ENCODE measurements around the gene PPM1M. TPM values are rescaled to one million over a fixed set of nuclear protein-coding genes. Genes with fewer than 3 reads are reported as not detected.

Gene PPM1M
- total RNA-seq, 2 experiments from 2014 or later: 70.2 to 75.3 TPM

DNA sequence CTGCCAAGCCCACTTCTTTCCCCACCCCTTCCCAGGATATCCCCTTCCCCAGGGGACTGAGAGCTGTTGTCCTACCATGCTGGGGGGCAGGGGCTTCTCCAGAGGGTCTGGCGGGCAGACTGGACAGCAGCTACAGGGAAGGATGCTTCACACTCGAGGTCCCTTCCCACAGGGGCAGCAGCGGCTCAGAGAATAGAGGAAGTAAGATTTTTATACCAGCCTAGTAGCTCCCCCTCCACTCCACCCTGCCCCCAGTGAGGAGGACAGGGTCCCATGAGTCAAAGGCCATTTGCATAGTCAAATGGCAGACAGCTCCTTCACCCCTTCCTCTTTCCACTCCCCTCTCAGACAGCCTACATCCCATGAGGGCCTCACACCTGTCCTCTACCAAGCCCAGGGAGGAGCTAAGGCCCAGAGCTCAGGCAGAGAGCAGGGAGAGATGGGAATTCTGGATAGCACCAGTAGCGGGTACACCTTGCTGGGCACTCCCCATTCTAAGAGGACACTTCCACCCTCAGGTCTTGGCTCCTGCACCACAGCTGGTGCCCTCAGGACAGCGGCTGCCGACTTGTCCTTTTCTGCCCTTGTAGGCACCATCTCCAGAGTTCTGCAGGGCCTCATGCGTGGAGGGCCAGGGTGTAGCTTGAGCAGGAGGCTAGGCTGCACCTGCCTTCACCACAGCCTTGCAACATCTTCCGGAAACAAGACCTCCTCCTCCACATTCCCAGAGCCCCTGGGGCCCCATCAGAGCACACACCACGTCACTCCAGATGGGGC, 19.9 kb upstream of the PPM1M start, which contains the start of gene TLR9:
Gene TLR9 (minus strand): TSS at position 194 of the 777 bp plus-strand sequence. CDS start 116 bp downstream, at position 78.
- POLR2A ChIA-PET: interaction anchor here (0.5 to 1.2 kb wide), 5 partner anchors 12 to 159 kb away, joined by 3 to 4 read pairs (median 3); partner anchors contain the start of genes TWF2 and WDR82
- CTCF ChIA-PET: interaction anchor here (0.8 to 2.7 kb wide), 6 partner anchors 9 to 158 kb away, joined by 3 to 8 read pairs (median 3); no protein-coding TSS in a partner anchor

- ChIA-PET POLR2A (interaction anchor here (0.7 to 1.2 kb wide), 3 partner anchors 11 to 12 kb away, joined by 4 to 8 read pairs (median 4); partner anchors contain the start of gene TWF2), CTCF (interaction anchor here (0.9 to 1.2 kb wide), 2 partner anchors 53 to 158 kb away, joined by 3 read pairs; no protein-coding TSS in a partner anchor)
These were observed 19.2 kb upstream of the PPM1M start for GRCh38 chr3:52226229-52226817.

DNA sequence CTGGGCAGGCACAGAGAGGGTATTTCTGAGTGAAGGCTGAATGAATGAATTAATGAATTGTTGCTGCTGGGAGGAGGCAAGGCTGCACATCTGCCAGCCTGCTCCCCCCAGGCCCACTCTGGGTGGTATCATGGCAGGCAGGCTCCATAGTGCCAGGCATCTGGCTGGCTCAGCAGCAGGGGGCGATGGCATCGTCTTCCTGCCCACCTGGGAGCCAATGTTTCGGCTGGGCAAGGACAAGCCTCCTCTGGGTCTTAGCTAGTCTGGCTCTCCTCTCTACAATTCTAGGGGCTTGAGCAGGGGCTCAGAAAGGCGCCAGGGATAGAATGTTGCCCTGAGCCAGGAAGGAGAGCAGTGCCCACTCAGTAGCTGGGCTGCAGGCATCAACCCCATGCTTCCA, 18.4 kb upstream of the PPM1M start:
- ChIA-PET POLR2A (interaction anchor here (1.3 kb wide), 1 partner anchor 9 kb away, joined by 3 read pairs; no protein-coding TSS in a partner anchor), CTCF (interaction anchor here (1.0 to 1.1 kb wide), 2 partner anchors 38 to 51 kb away, joined by 3 read pairs; partner anchors contain the start of gene WDR82)

- ChIA-PET POLR2A (interaction anchor here (1.3 kb wide), 1 partner anchor 9 kb away, joined by 3 read pairs; no protein-coding TSS in a partner anchor), CTCF (interaction anchor here (1.0 to 1.1 kb wide), 2 partner anchors 37 to 51 kb away, joined by 3 read pairs; partner anchors contain the start of gene WDR82)
These were observed 17.8 kb upstream of the PPM1M start for GRCh38 chr3:52227766-52228165.

DNA sequence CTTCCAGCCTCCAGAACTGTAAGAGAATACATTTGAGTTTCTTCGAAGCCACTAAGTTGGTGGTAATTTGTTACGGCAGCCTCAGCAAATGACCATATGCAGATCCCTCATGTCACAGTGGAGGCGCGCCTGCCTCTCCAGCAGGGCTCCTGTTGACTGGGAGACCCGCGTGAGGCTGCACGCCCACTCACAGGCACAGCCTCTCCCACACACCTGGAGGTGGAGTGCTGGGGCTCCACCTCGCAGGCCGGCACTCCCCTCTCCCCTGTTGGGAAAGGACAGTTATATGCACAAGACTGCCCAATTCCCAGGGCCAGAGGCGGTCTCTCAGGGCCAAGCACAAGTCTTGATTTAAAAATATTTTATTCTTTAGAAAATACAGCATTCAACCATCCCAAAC, 17.3 kb upstream of the PPM1M start:
- ChIA-PET CTCF (interaction anchor here (0.6 to 5.0 kb wide), 4 partner anchors 8 to 111 kb away, joined by 3 to 56 read pairs (median 6); partner anchors contain the start of gene WDR82), POLR2A (no interaction called here)

DNA sequence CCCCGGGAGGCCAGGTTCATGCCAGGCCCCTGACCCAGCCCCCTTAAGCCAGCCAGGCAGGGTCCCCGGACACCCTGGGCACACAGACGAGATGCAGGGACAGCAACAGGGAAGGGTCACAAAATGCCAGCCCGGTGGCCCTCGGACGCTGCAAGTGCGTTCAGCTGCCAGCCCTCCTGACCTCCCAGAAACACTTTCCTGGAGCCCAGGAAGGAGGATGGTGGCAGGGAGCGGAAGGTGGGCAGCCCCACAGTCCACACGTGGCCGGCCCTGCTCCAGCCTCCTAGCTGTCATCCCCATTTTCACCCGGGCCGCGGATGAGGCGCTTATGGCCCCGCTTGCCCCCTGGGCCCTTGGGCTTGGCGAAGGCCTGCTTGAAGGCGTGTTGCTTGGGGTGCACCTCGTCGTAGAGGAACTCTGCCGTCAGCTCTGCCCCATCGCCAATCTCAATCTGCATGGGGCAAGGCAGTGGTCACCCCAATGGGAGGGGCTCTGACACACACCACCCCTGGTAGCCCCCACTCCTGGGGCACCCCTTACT, 16.7 kb upstream of the PPM1M start:
- ChIA-PET CTCF (interaction anchor here (0.6 to 5.0 kb wide), 4 partner anchors 8 to 111 kb away, joined by 4 to 56 read pairs (median 24); partner anchors contain the start of gene WDR82), POLR2A (no interaction called here)

- POLR2A ChIA-PET: interaction anchor here (2.4 kb wide), 1 partner anchor 50 kb away, joined by 8 read pairs; the partner anchor contains the start of gene WDR82
These were observed 15.9 kb upstream of the PPM1M start for GRCh38 chr3:52229656-52230055.

GRCh38 chr3:52230461-52230860, 15.1 kb upstream of the PPM1M start:
- CTCF ChIA-PET: interaction anchor here (0.8 to 5.0 kb wide), 10 partner anchors 8 to 109 kb away, joined by 3 to 56 read pairs (median 4); partner anchors contain the start of genes DNAH1, TWF2 and WDR82
- POLR2A ChIA-PET: interaction anchor here (0.8 to 2.4 kb wide), 3 partner anchors 9 to 49 kb away, joined by 3 to 8 read pairs (median 5); partner anchors contain the start of gene WDR82

More at GRCh38 chr3:52229656-52230055, 15.9 kb upstream of the PPM1M start:
- CTCF ChIA-PET: interaction anchor here (2.0 to 5.0 kb wide), 4 partner anchors 9 to 110 kb away, joined by 9 to 56 read pairs (median 32); partner anchors contain the start of gene WDR82

GRCh38 chr3:52230889-52231499, 14.6 kb upstream of the PPM1M start:
- ChIA-PET POLR2A (interaction anchor here (0.6 to 2.4 kb wide), 9 partner anchors 8 to 57 kb away, joined by 3 to 11 read pairs (median 4); partner anchors contain the start of genes GLYCTK and WDR82), CTCF (interaction anchor here (0.7 to 5.0 kb wide), 27 partner anchors 8 to 226 kb away, joined by 3 to 56 read pairs (median 4); partner anchors contain the start of genes DNAH1, GLYCTK, TWF2 and WDR82)

DNA sequence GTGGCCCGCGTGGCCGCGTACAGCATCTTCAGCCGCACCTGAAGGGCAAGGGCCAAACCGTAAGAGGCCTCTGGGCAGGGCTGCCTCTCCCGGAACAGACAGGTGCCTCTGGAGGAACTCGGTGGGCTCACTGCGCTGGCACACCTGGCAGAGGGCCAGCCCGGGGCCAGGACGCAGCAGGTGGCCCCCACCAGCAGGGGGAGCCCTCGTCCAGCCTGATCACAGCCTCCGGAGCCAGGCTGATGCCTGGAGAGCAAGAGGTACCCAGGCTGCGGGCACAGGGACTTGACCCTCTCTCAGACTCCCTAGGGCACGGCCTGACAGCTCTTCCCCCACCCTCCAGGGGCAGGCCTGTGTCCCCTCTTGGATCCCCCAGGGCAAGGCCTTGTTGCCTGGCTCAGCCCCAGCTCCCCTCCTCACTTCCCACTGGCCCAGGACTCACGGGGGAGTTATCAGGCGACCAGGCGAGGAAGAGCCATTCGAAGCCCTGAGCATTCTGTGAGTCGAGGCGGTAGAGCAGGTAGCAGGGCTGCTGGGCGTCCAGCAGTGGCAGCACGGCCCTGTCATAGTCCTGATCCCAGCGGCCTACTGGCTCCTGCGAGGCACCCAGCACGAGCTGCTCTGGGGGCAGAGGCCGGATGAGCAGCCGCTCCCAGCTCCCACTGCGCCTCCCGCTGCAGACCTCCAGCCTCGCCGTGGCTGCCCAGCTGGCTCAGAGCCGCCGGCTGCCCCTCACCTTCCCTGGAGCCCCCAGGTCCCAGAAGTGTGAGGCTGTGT, 13.9 kb upstream of the PPM1M start:
- CTCF ChIA-PET: interaction anchor here (0.7 to 5.0 kb wide), 29 partner anchors 7 to 226 kb away, joined by 3 to 56 read pairs (median 3); partner anchors contain the start of genes DNAH1, GLYCTK, TWF2 and WDR82

GRCh38 chr3:52232279-52233107, 13.1 kb upstream of the PPM1M start:
- CTCF ChIA-PET: interaction anchor here (0.8 to 5.0 kb wide), 18 partner anchors 10 to 225 kb away, joined by 3 to 56 read pairs (median 4); partner anchors contain the start of genes GLYCTK and WDR82
- POLR2A ChIA-PET: interaction anchor here (1.3 to 2.4 kb wide), 4 partner anchors 11 to 47 kb away, joined by 3 to 11 read pairs (median 6); partner anchors contain the start of gene WDR82

More for the DNA sequence above, 13.9 kb upstream of the PPM1M start:
- POLR2A ChIA-PET: interaction anchor here (0.6 to 2.4 kb wide), 9 partner anchors 9 to 56 kb away, joined by 3 to 11 read pairs (median 4); partner anchors contain the start of genes GLYCTK and WDR82

DNA sequence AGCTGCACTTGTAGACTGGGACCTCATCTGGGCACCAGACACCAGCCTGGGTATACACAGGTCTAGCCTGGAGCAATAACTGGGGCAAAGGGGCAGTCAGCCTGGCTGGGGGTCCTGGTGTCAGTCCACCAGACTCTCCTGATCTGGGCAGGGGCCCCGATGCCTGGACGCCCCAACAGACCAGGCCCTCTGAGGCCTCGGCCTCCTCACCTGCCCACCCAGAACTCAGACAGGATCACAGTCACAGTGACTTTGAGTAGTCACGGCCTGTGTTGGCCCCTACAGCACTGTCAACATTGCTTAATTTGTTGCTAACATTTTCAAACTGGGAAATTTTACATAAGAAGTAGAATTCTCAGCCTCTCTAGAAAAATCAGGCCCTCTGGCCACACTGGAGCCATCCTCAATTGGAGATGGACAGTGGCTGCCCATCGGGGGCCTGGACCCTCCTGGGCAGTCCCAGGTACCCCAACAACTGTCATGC, 12.4 kb upstream of the PPM1M start:
- POLR2A ChIA-PET: no interaction called here
- CTCF ChIA-PET: interaction anchor here (0.7 to 5.0 kb wide), 6 partner anchors 13 to 474 kb away, joined by 3 to 56 read pairs (median 16); partner anchors contain the start of gene WDR82

GRCh38 chr3:52233968-52234367, 11.6 kb upstream of the PPM1M start:
- POLR2A ChIA-PET: no interaction called here
- CTCF ChIA-PET: interaction anchor here (0.7 to 2.0 kb wide), 3 partner anchors 14 to 473 kb away, joined by 3 to 9 read pairs (median 6); no protein-coding TSS in a partner anchor

DNA sequence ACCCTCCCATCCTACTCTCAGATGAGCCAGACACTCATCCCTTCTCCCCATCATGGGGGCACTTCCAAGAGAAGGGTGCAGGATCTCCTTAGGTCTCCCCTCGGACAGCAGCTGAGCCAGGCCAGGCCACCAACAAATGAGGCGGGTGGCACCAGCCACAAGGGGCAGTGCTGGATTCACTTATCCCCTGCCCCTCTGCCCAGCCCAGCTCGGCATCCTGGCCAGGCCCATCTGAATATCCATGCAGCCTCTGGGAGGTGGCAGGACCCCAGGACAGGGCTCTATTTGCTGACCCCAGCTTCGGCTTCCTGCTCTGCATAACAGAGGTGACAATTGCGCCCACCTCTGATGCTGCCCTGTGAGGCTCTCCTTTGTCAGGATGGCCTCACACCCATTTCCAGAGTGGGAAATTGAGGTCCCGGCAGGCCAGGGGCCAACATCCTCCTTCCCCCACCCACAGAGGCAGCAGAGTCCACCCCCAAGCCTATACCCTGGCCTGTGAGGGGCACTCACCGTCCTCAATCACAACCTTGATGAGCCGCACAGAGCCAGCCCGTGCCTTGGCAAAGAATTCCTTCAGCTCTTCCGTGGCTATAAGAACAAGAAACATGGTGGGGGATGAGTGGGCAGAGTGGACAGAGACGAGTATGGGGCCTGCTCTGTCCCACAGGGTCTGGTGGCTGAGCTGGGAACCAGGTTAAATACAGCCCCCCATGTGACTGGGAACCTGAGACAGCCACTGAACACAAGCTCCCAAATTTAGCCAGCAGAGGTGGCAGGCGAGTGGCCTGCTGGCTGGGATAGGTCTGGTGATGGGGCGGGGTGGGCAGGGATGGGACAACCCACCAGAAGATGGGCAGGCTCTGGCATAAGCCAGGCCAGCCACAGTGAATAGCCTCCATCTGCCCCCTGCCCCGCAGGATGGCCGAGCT, 10.8 kb upstream of the PPM1M start:
- POLR2A ChIA-PET: no interaction called here
- CTCF ChIA-PET: interaction anchor here (0.5 to 2.1 kb wide), 6 partner anchors 10 to 153 kb away, joined by 3 to 9 read pairs (median 4); partner anchors contain the start of gene TLR9

- CTCF ChIA-PET: interaction anchor here (0.8 to 2.1 kb wide), 4 partner anchors 12 to 103 kb away, joined by 3 to 8 read pairs (median 3); partner anchors contain the start of gene TLR9
These were observed 9.1 kb upstream of the PPM1M start for GRCh38 chr3:52236424-52236886.

More at GRCh38 chr3:52236424-52236886, 9.1 kb upstream of the PPM1M start:
- POLR2A ChIA-PET: interaction anchor here (1.1 to 19.3 kb wide), 5 partner anchors 9 to 44 kb away, joined by 3 to 246 read pairs (median 4); partner anchors contain the start of genes TLR9 and WDR82

All from activated CD8-positive, alpha-beta memory T cell treated with anti-CD3 and anti-CD28 coated beads for 36 hours (primary cell).